GM13977 (cell line): ENCODE results near the gene TUB.

ENCODE experiments used
- DNase-seq: peaks from one replicate; pipeline ENCODE4 v3.0.0; 2012; ENCODE audit warnings: low spot score
- CTCF ChIP-seq: IDR thresholded peaks from 2 replicates; pipeline ENCODE4 v1.5.1; 2012; ENCODE audit warnings: mild to moderate bottlenecking, control low read depth; ENCODE audit not compliant: insufficient read depth; ENCODE audit errors: extremely low read depth, missing control alignments
- in situ Hi-C: fragments of 300-500 bp; cut with MboI; formaldehyde crosslinking; loops from one replicate; pipeline ENCODE4 v1.12.0; 2022; ENCODE audit warnings: low sequenced_read_pairs, low pct_unique_long_range_greater_than_20kb, mixed read lengths, inconsistent platforms; ENCODE audit not compliant: unreplicated experiment

The TUB gene

GRCh38 chr11:8084352-8084751, 3.3 kb downstream of the TUB start:
- in situ Hi-C loops: no loop called here
- no peak for DNase-seq
- no peak for TF ChIP-seq CTCF

- no peak for DNase-seq
- no peak for TF ChIP-seq CTCF
- in situ Hi-C loops: no loop called here
Measured at GRCh38 chr11:8085011-8085645, 4.1 kb downstream of the TUB start.

DNA sequence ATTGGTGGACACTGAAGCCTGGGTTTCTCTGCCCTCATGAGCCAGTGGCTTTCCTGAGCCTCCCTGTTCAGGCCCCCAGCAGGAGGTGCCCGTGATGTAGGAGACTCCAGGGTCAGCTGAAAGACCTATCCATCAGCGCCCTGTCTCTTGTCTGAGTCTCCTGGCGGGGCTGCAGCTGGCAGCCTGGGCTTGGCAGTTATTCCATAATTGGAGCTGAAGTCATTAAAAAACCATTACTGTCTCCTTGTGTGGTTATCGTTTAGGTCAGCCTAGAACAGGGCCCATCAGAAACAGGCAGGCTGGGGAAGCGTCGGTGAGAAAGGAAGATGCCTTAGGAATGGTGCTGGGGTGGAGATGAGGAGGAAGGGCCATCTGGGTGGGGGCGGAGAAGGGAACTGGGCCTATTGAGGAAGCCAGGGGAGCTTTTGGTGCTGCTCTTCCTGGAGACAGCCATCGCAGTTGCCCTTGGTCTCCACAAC, 5.0 kb downstream of the TUB start:
- in situ Hi-C loops: no loop called here
- no peak for DNase-seq
- TF ChIP-seq CTCF: no peak

GRCh38 chr11:8086571-8086970, 5.6 kb downstream of the TUB start:
- DNase-seq: no peak
- in situ Hi-C loops: no loop called here
- no peak for TF ChIP-seq CTCF

- DNase-seq: no peak
- TF ChIP-seq CTCF: peak; percentile 9
- in situ Hi-C loops: no loop called here
Measured at GRCh38 chr11:8087185-8087584, 6.2 kb downstream of the TUB start.

DNA sequence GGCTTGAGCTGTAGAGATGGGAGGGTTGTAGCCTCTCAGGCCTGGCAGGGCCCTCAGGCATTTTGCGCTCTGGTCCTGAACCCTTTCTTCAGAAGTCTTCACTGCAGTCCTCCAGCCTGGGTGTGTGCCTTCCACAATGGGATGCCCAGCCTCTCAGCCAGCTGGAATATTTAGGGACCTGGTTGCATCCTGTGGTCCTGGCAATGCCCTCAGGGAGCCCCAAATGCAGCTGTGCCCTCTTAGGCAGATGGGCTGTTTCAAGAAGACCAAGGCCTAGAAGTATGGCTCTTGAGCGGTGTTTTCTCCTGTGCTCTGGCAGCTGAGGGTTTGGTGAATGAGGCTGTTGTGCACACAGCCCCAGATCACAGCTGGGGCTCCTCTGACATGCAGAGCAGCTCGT, 6.7 kb downstream of the TUB start:
- no peak for DNase-seq
- in situ Hi-C loops: no loop called here
- no peak for TF ChIP-seq CTCF
